Activated T-helper 17 cell treated with anti-CD3 and anti-CD28 coated beads, Interleukin-2, amount 50 U/mL, for 72 hours (primary cell): Measurements from ENCODE around the gene RBP5. TPM values are rescaled to one million over a fixed set of nuclear protein-coding genes. Genes with fewer than 3 reads are reported as not detected.

Experiments
- ATAC-seq: fragments of 150-1000 bp; cut with Tn5 transposase; replicated peaks from 2 replicates; pipeline ENCODE4 v1.10.0; 2021; ENCODE audit warnings: mild to moderate bottlenecking, moderate library complexity
- H3K27ac Mint-ChIP-seq: one replicate; pipeline ENCODE4 v1.8.0; 2022; ENCODE audit warnings: mixed read lengths
- H3K27me3 Mint-ChIP-seq: one replicate; pipeline ENCODE4 v1.8.0; 2022; ENCODE audit warnings: mixed read lengths
- H3K36me3 Mint-ChIP-seq: one replicate; pipeline ENCODE4 v1.8.0; 2022; ENCODE audit warnings: low read depth, mild to moderate bottlenecking, mixed read lengths
- H3K4me1 Mint-ChIP-seq: one replicate; pipeline ENCODE4 v1.8.0; 2022; ENCODE audit warnings: mixed read lengths
- H3K4me3 Mint-ChIP-seq: one replicate; pipeline ENCODE4 v1.8.0; 2022; ENCODE audit warnings: mild to moderate bottlenecking, mixed read lengths
- H3K9me3 Mint-ChIP-seq: one replicate; pipeline ENCODE4 v1.8.0; 2022; ENCODE audit warnings: mixed read lengths
- total RNA-seq, 2 donors: library from RNA; stranded (reverse); gene quantifications; one replicate each; pipeline ENCODE4 v1.2.3, GENCODE V29; 2022

The RBP5 gene
- total RNA-seq, 2 donors from 2014 or later, result not detected

DNA sequence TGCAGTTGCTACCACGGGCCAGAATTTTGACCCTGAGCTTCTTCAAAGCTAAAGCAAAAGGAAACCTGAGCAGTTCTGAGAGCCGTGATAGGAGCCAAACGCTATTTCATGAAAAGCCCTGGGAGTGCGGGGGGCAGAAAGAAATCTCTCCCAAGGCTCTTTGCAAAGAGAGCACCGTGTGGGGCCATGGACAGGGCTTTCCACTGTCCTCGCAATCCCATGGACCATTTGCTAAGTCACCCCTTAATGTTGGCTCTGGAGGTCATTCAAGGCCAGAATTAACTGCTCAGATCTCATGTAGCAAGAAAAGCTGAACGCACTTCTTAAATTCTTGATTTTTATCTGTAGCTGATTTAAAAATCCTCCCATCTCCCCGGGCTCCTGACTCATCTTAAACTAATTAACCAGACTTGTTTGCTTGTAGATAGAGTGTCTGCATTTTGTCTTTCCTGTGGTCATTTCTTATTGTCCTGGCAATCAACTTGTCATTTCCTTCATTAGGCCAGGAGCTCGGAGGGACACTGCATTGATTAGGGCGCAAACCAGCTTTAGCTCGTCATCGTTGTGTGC is 26.3 kb upstream of the RBP5 start:
- ATAC-seq, result no peak
- peaks cover 60% of the 10 kb centered on the region for H3K36me3 Mint-ChIP-seq
- no peak overlapping the region for H3K27ac Mint-ChIP-seq
- H3K9me3 Mint-ChIP-seq, result no peaks in the 10 kb centered on the region
- no peak overlapping the region for H3K4me3 Mint-ChIP-seq
- no peaks in the 10 kb centered on the region for H3K27me3 Mint-ChIP-seq
- no peaks in the 10 kb centered on the region for H3K4me1 Mint-ChIP-seq

DNA sequence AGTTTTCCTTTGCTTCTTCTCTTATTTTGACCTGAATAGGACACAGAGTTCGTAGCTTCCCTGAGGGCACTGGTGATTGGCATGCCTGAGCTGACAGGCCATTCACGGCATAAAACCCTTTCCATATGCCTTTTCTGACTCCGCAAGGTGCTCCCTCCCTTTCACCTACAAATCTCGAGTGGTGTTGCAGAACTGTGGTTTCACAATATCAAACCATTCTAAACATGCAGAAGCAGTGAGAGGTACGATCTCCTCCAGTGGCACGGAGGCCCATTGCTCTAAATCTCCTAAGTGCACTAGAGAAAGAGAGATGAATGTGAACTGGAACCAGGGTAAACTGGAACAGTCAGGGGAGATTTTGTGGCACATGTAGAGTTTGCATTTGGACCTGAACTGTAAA is 25.4 kb upstream of the RBP5 start:
- peaks cover 69% of the 10 kb centered on the region for H3K36me3 Mint-ChIP-seq
- H3K27me3 Mint-ChIP-seq, result no peaks in the 10 kb centered on the region
- no peaks in the 10 kb centered on the region for H3K9me3 Mint-ChIP-seq
- H3K27ac Mint-ChIP-seq, result no peak overlapping the region
- ATAC-seq, result no peak
- H3K4me1 Mint-ChIP-seq, result no peaks in the 10 kb centered on the region
- H3K4me3 Mint-ChIP-seq, result no peak overlapping the region

DNA sequence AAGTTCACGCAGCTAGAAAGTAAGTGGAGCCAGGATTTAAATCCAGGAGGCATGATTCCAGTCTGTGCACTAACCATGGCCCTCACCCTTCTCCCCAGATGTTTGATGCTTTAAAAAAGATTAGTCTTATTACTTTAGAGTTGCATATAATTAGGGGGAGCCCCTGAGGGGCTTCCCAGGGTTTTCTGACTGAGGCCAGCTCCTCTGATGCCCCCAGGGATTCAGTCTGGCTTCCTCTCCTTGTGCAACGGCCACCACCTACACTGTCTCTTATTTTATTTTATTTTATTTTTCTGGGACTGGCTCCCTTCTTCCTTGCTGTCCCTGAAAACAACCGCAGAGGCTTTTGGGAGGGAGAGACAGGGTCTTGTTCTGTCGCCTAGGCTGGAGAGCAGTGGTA is 24.1 kb upstream of the RBP5 start:
- Mint-ChIP-seq H3K36me3 (peaks cover 82% of the 10 kb centered on the region), H3K4me1 (no peaks in the 10 kb centered on the region), H3K9me3 (no peaks in the 10 kb centered on the region), H3K27me3 (no peaks in the 10 kb centered on the region), H3K27ac (no peak overlapping the region), H3K4me3 (no peak overlapping the region)
- ATAC-seq, result no peak

DNA sequence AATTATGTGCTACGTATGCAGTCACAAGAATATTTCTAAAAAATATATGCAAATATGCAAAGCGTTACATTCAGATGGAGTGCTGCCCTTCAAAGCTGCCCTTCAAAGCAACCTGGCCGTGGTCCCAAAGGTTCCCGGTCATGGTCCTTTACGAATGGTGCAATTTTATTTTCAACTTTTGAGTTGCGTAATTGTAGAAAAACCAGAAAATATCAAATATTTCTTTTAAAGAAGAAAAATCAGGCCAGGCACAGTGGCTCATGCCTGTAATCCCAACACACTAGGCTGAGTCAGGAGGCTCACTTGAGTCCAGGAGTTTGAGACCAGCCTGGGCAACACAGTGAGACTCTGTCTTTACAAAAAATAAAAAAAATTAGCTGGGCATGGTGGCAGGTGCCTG is 22.8 kb upstream of the RBP5 start:
- Mint-ChIP-seq H3K27ac (no peak overlapping the region), H3K36me3 (peaks cover 91% of the 10 kb centered on the region), H3K4me1 (no peaks in the 10 kb centered on the region), H3K4me3 (no peak overlapping the region), H3K9me3 (no peaks in the 10 kb centered on the region), H3K27me3 (no peaks in the 10 kb centered on the region)
- no peak for ATAC-seq

DNA sequence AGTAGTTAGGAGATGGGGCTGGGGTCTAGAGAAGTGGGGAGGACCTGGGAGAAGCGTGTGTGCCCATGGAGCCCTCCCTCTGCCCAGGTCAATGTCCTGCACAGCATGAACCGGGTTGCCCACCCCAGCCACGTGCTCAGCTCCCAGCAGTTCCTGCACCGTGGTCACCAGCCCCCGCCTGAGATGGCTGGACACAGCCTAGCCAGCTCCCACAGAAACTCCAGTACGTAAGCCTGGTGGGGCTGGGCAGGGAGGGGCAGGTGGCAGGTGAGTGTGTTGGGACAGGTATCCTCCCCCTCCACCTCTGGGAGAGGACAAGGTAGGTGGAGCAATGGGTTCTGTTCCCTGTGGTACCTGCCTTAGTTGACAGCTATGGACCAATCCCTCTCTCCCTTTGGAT is 22.2 kb upstream of the RBP5 start:
- Mint-ChIP-seq H3K9me3 (no peaks in the 10 kb centered on the region), H3K36me3 (peaks cover 91% of the 10 kb centered on the region), H3K27me3 (no peaks in the 10 kb centered on the region), H3K4me3 (no peak overlapping the region), H3K27ac (no peak overlapping the region), H3K4me1 (no peaks in the 10 kb centered on the region)
- ATAC-seq, result no peak

DNA sequence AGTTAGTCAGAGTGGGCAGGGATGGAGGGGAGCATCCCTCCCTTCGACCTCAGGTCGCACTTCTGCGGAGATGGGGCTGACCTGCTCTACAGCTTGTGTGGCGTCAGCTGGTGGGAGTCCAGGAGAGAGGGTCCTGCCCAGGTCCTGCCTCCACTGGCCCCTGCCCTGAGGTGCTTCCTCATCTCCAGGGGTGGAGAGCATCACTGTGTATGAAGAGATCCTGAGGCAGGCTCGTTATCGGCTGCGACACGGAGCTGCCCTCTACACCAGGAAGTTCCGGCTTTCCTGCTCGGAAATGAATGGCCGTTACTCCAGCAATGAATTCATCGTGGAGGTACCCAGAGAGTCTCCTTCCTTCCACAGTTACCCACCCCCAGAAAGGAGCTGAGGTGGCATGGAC is 21.7 kb upstream of the RBP5 start:
- Mint-ChIP-seq H3K9me3 (no peaks in the 10 kb centered on the region), H3K27me3 (no peaks in the 10 kb centered on the region), H3K27ac (no peak overlapping the region), H3K4me1 (no peaks in the 10 kb centered on the region), H3K36me3 (peaks cover 92% of the 10 kb centered on the region), H3K4me3 (no peak overlapping the region)
- ATAC-seq, result no peak

DNA sequence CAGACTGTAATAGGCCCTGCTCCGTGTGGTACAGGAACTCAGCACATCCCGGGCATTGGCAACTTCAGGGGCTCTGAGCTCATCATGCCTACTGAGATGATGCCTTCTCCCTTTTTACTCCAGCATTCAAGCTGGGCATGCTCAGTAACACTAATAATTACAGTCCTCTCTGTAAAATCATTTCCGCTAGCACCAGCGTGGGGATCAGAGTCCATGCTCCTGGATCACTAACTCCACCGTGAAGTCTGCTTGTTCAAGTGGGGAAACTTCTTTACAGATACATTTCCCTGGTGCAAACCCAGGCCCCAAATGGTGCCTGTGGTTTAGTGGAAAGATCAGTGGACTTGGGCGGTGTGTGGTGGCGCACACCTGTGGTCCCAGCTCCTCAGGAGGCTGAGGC is 18.2 kb upstream of the RBP5 start:
- no peak overlapping the region for H3K27ac Mint-ChIP-seq
- no peaks in the 10 kb centered on the region for H3K27me3 Mint-ChIP-seq
- no peak overlapping the region for H3K4me3 Mint-ChIP-seq
- ATAC-seq, result no peak
- H3K4me1 Mint-ChIP-seq, result no peaks in the 10 kb centered on the region
- peaks cover 84% of the 10 kb centered on the region for H3K36me3 Mint-ChIP-seq
- no peaks in the 10 kb centered on the region for H3K9me3 Mint-ChIP-seq

DNA sequence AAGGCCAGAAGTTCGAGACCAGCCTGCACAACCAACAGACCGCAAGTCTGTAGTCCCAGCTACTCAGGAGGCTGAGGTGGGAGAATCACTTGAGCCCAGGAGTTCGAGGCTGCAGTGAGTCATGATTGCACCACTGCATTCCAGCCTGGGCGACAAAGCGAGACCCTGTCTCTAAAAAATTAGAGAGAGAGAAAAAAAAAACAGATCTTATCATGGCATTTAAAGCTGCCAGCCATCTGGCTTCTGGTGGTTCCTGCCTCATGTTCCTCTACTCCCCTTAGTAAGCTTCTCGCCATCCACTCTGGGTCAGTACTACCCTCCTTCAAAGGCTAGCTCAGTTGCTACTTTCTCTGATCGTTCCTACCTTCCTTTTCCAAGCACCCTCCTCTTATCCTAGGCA is 17.5 kb upstream of the RBP5 start:
- no peak for ATAC-seq
- Mint-ChIP-seq H3K9me3 (no peaks in the 10 kb centered on the region), H3K4me1 (no peaks in the 10 kb centered on the region), H3K27ac (peak overlapping the region; percentile 20), H3K4me3 (no peak overlapping the region), H3K27me3 (no peaks in the 10 kb centered on the region), H3K36me3 (peaks cover 85% of the 10 kb centered on the region)

DNA sequence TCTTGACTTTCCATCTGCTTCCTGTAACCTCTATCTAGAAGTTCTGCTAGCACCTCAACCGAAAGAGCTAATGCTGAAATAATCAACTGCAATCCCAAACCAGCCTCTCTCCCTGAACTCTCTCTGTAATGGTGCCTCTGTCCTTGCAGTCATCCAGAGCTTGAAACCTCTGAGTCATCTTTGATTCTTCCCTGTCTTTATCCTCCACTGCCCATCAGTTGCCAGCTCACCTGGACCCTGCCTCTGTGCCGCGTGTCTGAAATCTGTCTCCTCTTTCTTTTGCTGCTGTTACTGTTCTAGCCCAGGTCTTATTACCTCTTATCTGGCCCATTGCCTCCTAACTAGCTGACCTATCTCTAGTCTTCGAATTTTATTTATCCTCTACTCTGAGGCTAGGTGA is 17.0 kb upstream of the RBP5 start:
- Mint-ChIP-seq H3K36me3 (peaks cover 85% of the 10 kb centered on the region), H3K9me3 (no peaks in the 10 kb centered on the region), H3K27me3 (no peaks in the 10 kb centered on the region), H3K27ac (peak overlapping the region; percentile 23), H3K4me3 (no peak overlapping the region), H3K4me1 (no peaks in the 10 kb centered on the region)
- no peak for ATAC-seq

DNA sequence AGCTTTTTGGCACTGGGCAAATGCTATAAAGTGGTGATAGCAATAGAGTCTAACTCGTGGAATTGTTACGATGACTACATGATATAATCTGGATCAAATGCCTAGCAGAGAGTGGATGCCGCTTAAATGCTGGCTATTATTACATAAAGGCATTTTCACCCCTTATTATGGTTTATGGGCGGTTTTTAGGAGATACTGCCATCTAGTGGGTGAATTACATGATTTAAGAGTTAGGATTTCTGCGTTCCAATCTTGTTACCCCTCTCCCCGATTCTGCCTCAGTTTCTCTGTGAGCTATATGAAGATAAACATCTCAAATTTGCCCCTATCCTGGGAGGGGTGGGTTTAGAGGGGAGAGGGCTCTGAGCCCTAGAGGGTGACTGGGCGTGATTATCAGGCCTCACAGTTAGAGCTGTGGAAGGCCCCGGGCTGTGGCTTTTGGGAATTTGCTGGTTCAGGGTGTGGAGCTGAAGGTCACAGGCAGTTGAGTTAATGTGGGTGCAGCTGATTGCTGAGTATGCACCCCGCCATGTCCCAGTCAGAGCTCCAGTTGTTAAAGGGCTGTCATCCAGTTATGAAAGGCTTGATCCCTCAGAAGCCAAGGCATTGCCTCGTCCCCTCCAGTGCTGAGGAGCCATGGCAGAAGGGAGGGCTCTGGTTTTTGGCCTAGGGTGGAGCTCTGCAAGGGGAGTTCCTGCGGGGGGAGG is 15.9 kb upstream of the RBP5 start:
- Mint-ChIP-seq H3K9me3 (no peaks in the 10 kb centered on the region), H3K36me3 (peaks cover 84% of the 10 kb centered on the region), H3K4me1 (peaks cover 5% of the 10 kb centered on the region), H3K4me3 (no peak overlapping the region), H3K27ac (no peak overlapping the region), H3K27me3 (no peaks in the 10 kb centered on the region)
- peak; percentile 26 for ATAC-seq

DNA sequence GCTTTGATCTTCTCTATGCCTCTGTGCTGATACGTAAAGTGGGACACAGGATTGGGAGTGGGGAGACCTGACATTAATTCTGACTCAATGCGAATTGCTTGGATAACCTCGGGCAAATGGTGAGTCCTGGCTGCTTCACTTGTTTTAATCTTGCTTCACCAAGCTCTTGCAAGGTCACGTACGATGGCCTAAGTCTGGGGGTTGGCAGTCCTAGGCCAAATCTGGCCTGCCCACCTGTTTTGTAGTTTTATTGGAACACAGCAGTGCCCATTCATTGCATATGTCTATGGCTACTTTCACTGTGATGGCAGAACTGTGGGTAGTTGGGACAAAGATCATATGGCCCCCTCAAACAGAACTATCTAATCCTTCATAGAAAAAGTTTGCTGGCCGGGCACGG is 14.9 kb upstream of the RBP5 start:
- H3K36me3 Mint-ChIP-seq, result peaks cover 82% of the 10 kb centered on the region
- ATAC-seq, result no peak

DNA sequence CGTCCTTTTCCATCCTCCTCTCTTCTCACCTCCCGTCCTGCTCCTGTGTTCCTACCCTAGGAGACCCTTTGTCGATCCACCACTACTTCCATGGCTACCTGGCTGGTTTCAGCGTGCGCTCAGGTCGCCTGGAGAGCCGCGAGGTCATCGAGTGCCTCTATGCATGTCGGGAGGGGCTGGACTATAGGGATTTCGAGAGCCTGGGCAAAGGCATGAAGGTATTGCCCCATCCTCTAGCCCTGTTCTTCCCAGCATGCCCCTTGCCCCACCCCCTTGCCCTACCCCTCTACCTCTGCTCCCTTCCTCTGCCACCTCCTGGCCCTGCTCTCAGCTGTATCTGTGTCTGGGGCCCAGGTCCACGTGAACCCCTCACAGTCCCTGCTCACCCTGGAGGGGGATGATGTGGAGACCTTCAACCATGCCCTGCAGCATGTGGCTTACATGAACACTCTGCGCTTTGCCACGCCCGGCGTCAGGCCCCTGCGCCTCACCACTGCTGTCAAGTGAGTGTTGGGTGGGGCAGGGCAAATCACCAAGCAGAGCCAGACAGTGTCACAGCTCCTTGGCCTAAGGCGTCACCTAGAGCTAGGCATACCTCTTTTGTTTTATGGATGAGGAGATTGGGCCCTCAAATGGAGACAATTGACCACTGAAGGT is 14.2 kb upstream of the RBP5 start:
- Mint-ChIP-seq H3K4me1 (peaks cover 5% of the 10 kb centered on the region), H3K27me3 (no peaks in the 10 kb centered on the region), H3K9me3 (no peaks in the 10 kb centered on the region), H3K27ac (peak overlapping the region; percentile 61), H3K4me3 (no peak overlapping the region), H3K36me3 (peaks cover 82% of the 10 kb centered on the region)
- ATAC-seq, result no peak

More for the DNA sequence above, 14.9 kb upstream of the RBP5 start:
- H3K4me1 Mint-ChIP-seq, result peaks cover 5% of the 10 kb centered on the region
- no peaks in the 10 kb centered on the region for H3K27me3 Mint-ChIP-seq
- no peaks in the 10 kb centered on the region for H3K9me3 Mint-ChIP-seq
- no peak overlapping the region for H3K27ac Mint-ChIP-seq
- no peak overlapping the region for H3K4me3 Mint-ChIP-seq

DNA sequence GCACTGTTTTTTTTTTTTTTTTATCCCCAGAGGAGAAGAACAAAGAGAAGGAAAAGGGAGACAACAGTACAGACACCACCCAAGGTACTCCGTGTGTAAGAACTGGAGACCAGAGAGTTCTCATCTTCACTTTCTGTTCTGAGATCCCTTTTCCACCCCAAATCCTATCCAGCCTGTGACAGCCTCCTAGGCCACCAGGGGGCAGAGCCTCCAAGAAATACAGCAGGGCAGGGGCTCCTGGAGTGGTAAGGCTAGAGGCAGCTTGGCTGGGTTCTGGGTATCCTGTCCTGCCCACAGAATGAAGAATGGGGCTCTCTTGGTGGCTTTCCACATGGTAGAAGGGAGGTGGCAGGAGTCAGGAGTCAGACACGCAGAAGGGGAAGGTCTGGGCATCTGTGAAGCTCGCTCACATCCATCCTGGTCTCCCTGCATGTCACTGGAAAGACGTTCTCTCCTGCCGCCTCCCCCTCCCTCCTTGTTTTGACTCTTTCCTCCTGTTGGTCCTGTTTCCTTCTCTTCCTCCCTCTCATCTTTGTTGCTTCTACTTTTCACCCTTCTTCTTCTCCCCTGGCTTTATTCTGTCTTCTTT is 13.5 kb upstream of the RBP5 start:
- Mint-ChIP-seq H3K4me3 (no peak overlapping the region), H3K9me3 (no peaks in the 10 kb centered on the region), H3K36me3 (peaks cover 83% of the 10 kb centered on the region), H3K27me3 (no peaks in the 10 kb centered on the region), H3K27ac (peak overlapping the region; percentile 61), H3K4me1 (peaks cover 5% of the 10 kb centered on the region)
- peak; percentile 78 for ATAC-seq

DNA sequence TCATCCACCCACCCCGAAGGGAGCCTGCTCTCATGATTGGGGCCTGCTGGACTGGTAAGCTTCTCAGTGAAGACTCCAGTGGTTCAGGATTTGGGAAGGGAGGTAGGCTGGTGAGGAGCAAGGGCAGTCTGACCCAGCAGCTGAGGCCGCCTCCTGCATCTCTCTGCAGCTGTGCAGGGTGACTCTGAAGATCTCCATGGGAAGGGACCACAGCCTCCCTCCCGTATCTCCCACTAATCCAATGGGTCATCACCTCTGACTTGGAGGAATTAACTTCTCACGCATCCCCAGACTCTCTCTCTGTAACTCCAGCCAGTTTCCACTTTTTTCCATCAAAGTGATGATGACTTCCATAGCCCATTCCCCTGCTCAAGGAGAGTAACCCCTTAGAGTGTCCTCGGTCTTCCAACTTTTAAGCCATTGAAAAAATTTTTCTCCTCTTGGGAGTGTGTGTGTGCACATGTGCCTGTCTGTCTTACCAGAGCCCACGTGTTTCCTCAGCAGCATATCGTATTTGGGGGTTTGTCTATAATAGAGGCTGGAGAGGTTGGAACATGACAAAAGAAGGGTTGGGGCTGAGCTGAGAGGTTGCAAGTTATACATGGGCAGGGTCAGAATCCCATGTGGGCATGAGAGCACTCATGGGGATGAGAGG is 12.8 kb upstream of the RBP5 start:
- Mint-ChIP-seq H3K4me1 (peaks cover 5% of the 10 kb centered on the region), H3K9me3 (no peaks in the 10 kb centered on the region), H3K27ac (peak overlapping the region; percentile 61), H3K27me3 (no peaks in the 10 kb centered on the region), H3K36me3 (peaks cover 82% of the 10 kb centered on the region), H3K4me3 (no peak overlapping the region)
- no peak for ATAC-seq
